Globus pallidus (tissue), 1 donor: ENCODE data around the gene NOTCH1.
"Not testable (repeated sequence)": the region's sequence is repeated elsewhere in the genome, so short reads cannot be mapped to it uniquely, and the experiment has no call there.

Experiments used
- DNase-seq: peaks from one replicate; pipeline ENCODE4 v3.0.0-alpha.2; 2015; ENCODE audit warnings: low spot score

NOTCH1 gene

GRCh38 chr9:136578915-136579649 is 33.2 kb upstream of the NOTCH1 start:
- DNase-seq: no peak

DNA sequence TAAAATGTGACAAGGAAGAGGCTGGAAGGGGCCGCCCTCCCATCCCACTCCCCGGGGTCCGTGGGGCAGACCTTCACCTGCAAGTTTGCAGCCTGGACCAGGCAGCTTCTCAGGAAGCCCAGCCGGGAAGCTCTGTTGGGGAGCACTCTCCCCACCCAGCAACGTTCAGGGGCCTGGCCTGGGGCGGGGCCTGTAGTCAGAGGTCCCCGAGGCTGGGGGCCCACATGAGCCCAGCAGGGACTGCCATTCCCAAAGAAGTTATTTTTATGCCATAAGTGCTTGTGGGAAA is 32.7 kb upstream of the NOTCH1 start:
- no peak for DNase-seq

DNA sequence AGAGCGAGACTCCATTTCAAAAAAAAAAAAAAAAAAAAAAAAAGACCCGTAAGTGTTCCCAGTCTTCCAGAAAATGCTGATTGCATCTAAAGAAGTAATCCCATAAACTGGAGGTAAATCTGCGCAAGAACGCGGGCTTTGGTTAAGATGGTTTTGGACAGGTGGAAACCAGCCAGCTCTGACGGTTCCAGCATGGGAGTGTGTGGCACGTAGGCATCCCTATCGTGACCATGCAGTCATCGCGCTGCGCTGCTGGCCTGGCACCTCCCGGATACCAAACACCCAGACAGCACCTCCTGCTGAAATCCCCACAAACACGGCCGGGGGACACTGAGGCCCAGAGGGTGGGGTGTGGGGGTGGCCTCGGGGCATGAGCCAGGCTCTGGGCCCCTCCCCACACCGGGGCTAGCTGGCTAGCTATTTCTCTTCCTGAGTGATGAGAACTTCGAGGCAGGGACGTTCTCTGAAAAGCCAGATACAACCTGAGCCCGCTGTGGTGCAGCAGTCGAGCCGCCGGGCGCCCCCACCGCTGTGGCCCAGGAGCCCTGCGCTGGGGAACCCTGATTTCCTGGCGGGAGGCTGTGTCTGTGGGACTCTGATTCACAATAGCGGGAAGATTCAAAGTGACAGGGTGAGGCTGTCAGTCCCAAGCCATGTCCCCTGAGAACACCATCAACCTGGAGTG is 32.2 kb upstream of the NOTCH1 start:
- DNase-seq: no peak

GRCh38 chr9:136576269-136576626 is 30.4 kb upstream of the NOTCH1 start:
- no peak for DNase-seq

DNA sequence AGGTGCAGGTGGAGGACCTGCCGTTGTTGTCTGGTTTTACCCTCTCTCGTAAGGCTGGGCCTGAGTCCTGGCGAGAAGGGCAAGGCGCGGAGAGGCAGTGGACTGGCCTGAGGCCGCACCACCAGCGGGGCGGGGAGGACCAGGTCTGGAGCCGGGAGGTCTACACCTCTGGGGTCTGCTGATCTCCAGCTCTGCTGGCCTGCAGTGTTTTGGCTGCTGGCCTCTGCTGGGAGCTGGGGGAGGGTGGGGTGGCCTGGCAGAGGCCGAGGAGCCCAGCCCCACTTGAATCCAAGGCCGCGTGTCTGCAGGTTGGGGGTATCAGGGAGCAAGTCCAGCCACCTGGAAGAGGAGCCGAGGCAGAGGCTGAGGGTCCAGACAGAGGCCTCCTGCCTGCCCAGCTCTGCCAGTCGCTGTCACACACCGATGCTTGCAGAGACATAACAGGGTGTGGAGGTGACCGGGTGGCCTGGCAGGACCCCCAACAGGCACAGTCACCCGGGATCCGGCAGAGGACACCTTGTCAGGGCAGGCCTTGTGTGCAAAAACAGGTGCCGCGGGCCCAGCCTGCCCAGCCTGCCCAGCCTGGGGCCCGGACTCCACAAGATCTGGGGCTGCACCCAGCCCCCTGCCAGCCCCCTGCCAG is 29.9 kb upstream of the NOTCH1 start:
- no peak for DNase-seq

DNA sequence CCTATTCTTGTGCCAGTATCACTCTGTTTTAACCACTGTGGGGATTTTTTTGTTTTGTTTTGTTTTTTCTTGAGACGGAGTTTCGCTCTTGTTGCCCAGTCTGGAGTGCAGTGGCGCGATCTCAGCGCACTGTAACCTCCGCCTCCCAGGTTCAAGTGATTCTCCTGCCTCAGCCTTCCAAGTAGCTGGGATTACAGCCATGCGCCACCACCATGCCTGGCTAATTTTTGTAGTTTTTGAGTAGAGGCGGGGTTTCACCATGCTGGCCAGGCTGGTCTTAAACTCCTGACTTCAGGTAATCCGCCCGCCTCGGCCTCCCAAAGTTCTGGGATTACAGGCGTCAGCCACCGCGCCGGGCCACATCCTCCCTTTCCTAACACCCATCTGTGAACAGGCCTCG is 28.8 kb upstream of the NOTCH1 start:
- DNase-seq: not testable (repeated sequence)

GRCh38 chr9:136572828-136573625 is 27.2 kb upstream of the NOTCH1 start:
- DNase-seq: no peak

DNA sequence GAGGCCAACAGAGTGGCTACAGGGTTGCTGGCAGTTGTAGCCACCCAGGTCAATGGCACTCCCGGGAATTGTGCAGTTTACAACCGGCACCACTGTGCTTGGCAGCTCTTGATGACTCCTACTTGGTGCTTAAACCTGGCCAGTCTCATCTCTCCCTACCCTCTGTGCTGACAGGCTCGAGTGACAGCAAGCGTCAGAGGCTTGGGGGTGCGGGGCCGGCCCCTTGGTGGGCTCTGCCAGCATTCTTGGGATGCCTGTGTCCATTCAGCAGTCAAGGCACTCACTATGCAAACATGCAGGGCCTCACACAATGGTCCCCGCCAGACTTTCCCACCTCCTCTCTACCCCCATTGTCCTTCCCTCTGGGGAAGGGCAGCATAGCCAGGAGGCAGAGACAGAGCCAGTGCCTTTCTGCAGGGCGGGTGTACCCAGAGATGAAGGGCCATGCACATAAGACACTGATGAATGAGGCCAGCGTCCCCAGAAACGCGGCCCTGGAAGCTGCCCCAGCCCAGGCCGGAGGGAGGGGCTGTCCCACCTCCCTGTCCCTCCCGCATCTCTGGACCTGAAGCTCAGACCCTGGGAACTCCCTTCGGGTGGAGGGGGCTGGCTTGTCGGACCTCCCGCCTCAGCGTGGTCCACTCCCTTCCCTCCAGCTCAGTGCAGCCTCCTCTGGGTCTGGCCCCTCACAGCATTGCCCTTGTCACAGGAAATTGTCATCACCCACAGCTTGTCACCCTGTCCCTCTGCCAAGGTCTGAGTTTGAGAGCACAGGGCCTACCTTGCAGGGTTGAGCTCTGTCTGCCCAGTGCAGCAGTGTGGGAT is 26.4 kb upstream of the NOTCH1 start:
- no peak for DNase-seq

DNA sequence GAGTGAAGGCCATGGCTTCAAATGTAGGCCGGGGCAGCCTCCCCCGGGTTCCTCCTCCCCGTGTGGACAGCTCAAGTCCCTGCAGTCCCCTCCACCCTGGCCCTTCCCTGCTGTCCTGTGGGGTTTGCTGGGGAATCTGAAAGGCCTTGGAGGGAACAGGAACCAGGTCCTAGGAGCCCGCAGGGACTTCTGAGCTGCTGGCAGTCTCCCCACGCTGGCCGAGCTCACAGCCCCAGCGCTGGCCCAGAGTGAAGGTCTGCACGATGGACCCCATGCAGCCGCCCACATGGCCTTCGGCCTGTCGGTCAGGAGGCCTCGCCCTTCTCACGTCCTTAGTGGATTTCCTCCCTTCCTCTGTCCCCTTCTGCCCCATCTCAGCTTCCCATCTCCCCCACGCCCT is 25.7 kb upstream of the NOTCH1 start:
- DNase-seq: no peak

DNA sequence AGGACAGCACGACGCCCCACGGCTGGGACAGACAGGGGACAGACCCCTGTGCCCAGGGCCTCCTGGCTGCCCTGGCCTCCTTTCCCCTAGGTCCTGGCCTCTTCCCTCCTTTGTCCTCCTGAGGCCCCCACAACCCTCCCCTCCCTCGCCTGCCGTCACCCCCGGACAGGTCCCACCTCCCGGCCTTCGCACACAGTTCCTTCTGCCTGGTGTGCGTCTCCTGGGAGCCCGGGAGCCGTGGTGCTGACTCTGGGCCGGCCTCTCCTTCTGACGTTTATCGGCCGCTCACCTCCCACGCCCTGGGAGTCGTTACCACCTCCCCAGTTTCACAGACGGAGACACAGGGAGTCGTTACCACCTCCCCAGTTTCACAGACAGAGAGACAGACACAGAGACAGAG is 25.1 kb upstream of the NOTCH1 start:
- no peak for DNase-seq

DNA sequence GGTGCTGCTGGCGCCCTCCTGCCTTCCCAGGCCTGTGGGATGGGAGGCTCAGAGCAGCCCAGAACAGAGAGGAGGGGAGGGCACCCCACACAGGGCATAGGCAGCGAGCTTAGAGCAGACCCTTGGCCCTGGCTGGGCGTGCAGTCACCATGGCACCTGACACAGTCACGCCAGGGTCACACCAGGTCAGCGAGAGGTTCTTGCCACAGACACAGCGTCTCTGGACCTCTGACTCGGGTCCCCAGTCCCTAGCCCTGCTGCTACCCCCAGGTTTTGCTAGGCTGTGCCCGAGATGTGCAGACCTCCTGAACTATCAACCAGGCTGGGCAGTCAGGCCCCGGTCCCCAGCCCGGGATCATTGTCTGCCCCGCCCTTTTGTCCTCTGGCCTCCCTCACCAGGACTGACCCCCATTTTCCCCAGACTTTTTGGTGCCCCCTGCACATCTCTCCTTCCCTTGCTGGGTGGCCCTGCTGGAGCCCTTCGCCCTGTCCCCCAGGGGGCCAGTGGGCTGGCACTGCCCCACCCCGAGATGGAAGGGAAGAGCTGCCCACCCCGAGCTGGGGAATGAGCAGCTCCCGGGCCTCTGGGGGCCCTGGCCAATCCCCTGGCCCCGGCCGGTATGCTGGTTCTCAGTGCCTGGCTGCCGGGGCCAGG is 24.5 kb upstream of the NOTCH1 start:
- no peak for DNase-seq

GRCh38 chr9:136569526-136570148 is 23.8 kb upstream of the NOTCH1 start:
- DNase-seq: no peak

DNA sequence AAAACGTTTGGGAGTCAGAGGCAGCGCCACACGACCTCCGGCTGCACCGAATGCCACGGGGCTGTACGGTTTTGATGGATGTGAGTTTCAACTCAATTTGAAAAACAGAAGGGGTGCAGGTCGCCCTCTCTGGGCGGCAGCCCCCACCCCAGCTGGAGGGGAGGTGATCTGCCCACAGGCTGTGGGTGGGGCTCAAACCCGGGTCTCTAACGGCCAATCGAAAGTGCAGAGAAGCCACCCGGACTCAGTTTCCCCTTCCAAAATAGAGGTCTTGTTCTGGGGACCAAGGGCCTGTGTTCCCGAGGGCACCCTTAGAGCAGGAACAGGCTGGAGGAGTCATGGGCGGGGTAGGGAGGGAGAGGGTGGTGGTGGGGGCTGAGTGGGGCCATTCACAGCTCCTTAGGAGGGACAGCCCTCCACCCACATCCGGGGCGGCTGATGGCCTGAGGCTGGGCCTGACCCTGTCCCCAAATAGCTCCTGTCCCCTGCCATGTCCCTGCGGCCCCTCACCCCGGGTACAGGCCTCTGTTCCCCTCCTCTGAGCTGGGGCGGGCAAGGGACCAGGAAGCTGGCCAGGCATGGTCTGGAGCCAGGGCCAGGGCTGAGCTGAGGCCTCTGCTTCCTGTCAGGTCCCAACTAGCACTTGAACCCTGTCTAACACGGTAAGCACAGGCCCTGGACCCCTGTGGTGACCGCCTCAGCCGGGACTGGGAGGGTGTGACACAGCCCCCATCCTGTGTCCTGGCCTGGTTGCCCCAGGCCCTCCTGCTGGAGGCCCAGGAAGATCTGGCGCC is 22.6 kb upstream of the NOTCH1 start:
- no peak for DNase-seq

DNA sequence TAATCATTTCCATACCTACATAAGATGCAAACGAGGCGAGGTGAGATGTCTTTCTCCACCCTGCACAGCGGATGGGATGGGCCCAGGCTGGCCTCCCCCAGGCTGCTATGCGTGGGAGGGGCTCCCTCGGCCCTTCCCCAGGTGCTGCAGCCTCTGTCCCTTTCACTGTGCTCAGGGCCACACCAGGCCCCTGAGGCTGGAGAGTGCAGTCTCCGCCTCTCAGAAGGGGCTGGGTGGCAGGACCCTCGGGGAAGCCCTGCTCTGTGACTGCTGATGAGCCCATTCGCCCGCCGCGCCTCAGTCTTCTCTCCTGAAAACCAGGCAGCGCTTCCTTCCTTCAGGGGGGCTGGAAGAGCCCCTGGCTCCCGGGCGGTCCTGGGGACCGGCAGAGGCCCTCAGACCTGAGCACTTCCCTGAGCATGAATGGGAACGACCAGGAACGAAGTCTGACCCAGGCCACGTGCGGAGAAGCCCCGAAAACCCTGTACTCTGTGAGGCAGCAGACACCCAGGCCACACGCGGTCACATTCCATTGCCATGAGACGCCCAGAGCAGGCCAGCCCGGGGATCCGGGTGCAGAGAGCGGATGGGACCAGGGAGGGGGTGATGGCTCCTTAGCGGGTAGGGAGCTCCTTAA is 21.9 kb upstream of the NOTCH1 start:
- no peak for DNase-seq

- DNase-seq: peak; percentile 97
These were observed 21.1 kb upstream of the NOTCH1 start for GRCh38 chr9:136566901-136567300.

GRCh38 chr9:136566553-136566895 is 20.7 kb upstream of the NOTCH1 start:
- DNase-seq: no peak

DNA sequence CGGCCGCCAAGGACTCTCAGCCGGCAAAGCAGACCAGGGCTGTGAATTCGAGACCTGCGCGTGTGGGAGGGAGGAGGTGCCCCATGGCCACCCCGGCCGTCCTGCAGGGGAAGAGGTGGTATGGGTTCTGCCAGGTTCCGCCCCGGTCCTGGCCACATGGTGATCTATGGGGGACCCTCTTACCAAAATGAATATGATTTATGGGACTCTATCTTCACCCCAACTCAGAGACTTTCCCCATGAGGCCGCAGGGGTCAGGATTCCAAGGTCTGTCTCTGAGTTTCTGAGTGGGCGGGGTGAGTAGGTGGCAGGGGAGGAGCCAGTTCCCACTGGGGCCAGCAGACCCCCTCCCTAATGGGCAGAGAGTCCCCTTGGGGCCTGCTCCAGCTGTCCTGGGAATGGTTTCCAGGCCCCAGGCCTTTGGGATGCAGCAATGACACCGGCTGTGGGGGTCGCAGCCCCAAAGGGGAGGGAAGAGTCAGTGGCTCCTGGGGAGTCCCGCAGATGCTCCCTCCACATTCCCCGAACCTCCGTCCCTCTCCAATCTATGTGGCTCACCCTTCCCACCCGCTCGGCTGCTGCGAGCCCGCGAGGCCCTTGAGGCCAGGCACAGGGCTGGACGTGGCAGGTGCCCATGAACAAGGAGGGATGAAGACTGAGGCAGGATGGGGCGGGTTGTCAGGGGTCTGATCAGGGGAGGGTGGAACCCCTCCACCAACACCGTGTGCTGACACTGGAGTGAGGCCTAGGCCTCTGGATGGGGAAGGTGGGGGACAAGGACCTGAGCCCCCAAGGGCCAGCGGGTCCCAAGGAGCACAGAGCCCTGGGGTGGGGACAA is 20.1 kb upstream of the NOTCH1 start:
- no peak for DNase-seq

- DNase-seq: no peak
These were observed 19.4 kb upstream of the NOTCH1 start for GRCh38 chr9:136565086-136565714.
